ENCODE measurements around the gene CAPN5.

GRCh38 chr11:77065878-77066228, 918 bp upstream of the CAPN5 start:
- TF ChIP-seq CTCF (IDR thresholded peaks at IDR 0.05) = no peak
- no peak for TF ChIP-seq POLR2A (IDR thresholded peaks at IDR 0.05)
